ENCODE measurements around the gene DHRS9. TPM values are rescaled to one million over a fixed set of nuclear protein-coding genes. Genes with fewer than 3 reads are reported as not detected.
A peak's percentile ranks its signal among the peaks of the same experiment; 100 is the strongest.

The DHRS9 gene
- total and polyA plus RNA-seq, 9 of the 15 experiments (the other 6 are each of a cell fraction or from before 2014, with no cell fraction given): 0.27 to 1.7 (median 0.69) TPM

- TF ChIP-seq ZNF318 (IDR thresholded peaks at IDR 0.05; ENCODE audit: borderline replicate concordance in 1 of 2, low read depth in 1 of 2) (no peak), NFE2 (IDR thresholded peaks at IDR 0.05; ENCODE audit: low read depth) (peak; percentile 83), MAFF (IDR thresholded peaks at IDR 0.05; ENCODE audit: low read length) (peak; percentile 52; the same call in 1 of the 2 replicates), C11orf30 (IDR thresholded peaks at IDR 0.05; ENCODE audit: low read depth) (peak; percentile 75), NBN (IDR thresholded peaks at IDR 0.05; ENCODE audit: low read depth) (no peak), L3MBTL2 (IDR thresholded peaks at IDR 0.05) (0 out of 2 replicates have a peak, but pooled peaks have one; percentile 34), ZNF316 (IDR thresholded peaks at IDR 0.05) (peak; percentile 79)
Observed at GRCh38 chr2:169031202-169031601, 38.2 kb upstream of the DHRS9 start, which contains the start of gene ABCB11 (continued).
